Endothelial cell (in vitro differentiated cells): Measurements from ENCODE around the gene FAM219A. TPM values are rescaled to one million over a fixed set of nuclear protein-coding genes. Genes with fewer than 3 reads are reported as not detected.

Experiments
- DNase-seq: peaks from one replicate; pipeline ENCODE4 v3.0.0; 2021; ENCODE audit warnings: low spot score
- H3K27ac Mint-ChIP-seq: one replicate; pipeline ENCODE4 v1.8.0; 2021; ENCODE audit warnings: mixed read lengths, inconsistent platforms; ENCODE audit not compliant: unreplicated experiment
- H3K27me3 Mint-ChIP-seq: one replicate; pipeline ENCODE4 v1.8.0; 2021; ENCODE audit warnings: mild to moderate bottlenecking, moderate library complexity, mixed read lengths, inconsistent platforms; ENCODE audit not compliant: unreplicated experiment
- H3K36me3 Mint-ChIP-seq: one replicate; pipeline ENCODE4 v1.8.0; 2021; ENCODE audit warnings: mild to moderate bottlenecking, low read depth, mixed read lengths, inconsistent platforms; ENCODE audit not compliant: unreplicated experiment
- H3K4me1 Mint-ChIP-seq: one replicate; pipeline ENCODE4 v1.8.0; 2021; ENCODE audit warnings: mild to moderate bottlenecking, mixed read lengths, inconsistent platforms; ENCODE audit not compliant: unreplicated experiment
- H3K4me3 Mint-ChIP-seq: one replicate; pipeline ENCODE4 v1.8.0; 2021; ENCODE audit warnings: mild to moderate bottlenecking, mixed read lengths, inconsistent platforms; ENCODE audit not compliant: unreplicated experiment
- H3K9me3 Mint-ChIP-seq: one replicate; pipeline ENCODE4 v1.8.0; 2021; ENCODE audit warnings: mixed read lengths, inconsistent platforms; ENCODE audit not compliant: unreplicated experiment
- CTCF ChIP-seq: fragments of 200-600 bp; sonication (generic); IDR thresholded peaks from one replicate; pipeline ENCODE4 v1.5.0; 2021; ENCODE audit warnings: antibody characterized with exemption; ENCODE audit not compliant: unreplicated experiment
- total RNA-seq: library from RNA; stranded (reverse); fragmentation: NEBNext Ultra II Directional; extraction: Animal tissue kit (Norgen Biotek cat#: 25700); gene quantifications from one replicate; pipeline ENCODE4 v1.2.1, GENCODE V29; 2021; ENCODE audit not compliant: unreplicated experiment

Gene FAM219A
- total RNA-seq, 1 donor from 2014 or later, result 55.3 TPM

GRCh38 chr9:34412336-34412735, 46.0 kb downstream of the FAM219A start:
- H3K9me3 Mint-ChIP-seq, result no peaks in the 10 kb centered on the region
- H3K27ac Mint-ChIP-seq, result no peak overlapping the region
- no peak for TF ChIP-seq CTCF
- no peak for DNase-seq
- H3K27me3 Mint-ChIP-seq, result no peaks in the 10 kb centered on the region
- peaks cover 4% of the 10 kb centered on the region for H3K36me3 Mint-ChIP-seq
- no peaks in the 10 kb centered on the region for H3K4me1 Mint-ChIP-seq
- H3K4me3 Mint-ChIP-seq, result no peak overlapping the region

- no peak overlapping the region for H3K4me3 Mint-ChIP-seq
- H3K36me3 Mint-ChIP-seq, result peaks cover 8% of the 10 kb centered on the region
- H3K27me3 Mint-ChIP-seq, result peaks cover 3% of the 10 kb centered on the region
- H3K9me3 Mint-ChIP-seq, result no peaks in the 10 kb centered on the region
- TF ChIP-seq CTCF, result no peak
- DNase-seq, result no peak
- peaks cover 9% of the 10 kb centered on the region for H3K4me1 Mint-ChIP-seq
- H3K27ac Mint-ChIP-seq, result no peak overlapping the region
These were observed 49.2 kb downstream of the FAM219A start for GRCh38 chr9:34409154-34409553.

GRCh38 chr9:34408173-34408572, 50.2 kb downstream of the FAM219A start:
- Mint-ChIP-seq H3K27ac (no peak overlapping the region), H3K27me3 (peaks cover 3% of the 10 kb centered on the region), H3K4me3 (no peak overlapping the region), H3K9me3 (no peaks in the 10 kb centered on the region), H3K4me1 (peaks cover 9% of the 10 kb centered on the region), H3K36me3 (peaks cover 15% of the 10 kb centered on the region)
- DNase-seq, result no peak
- no peak for TF ChIP-seq CTCF

- Mint-ChIP-seq H3K9me3 (no peaks in the 10 kb centered on the region), H3K36me3 (peaks cover 31% of the 10 kb centered on the region), H3K4me1 (peaks cover 9% of the 10 kb centered on the region), H3K27ac (no peak overlapping the region), H3K27me3 (peaks cover 3% of the 10 kb centered on the region), H3K4me3 (no peak overlapping the region)
- TF ChIP-seq CTCF, result no peak
- DNase-seq, result no peak
These were observed 52.2 kb downstream of the FAM219A start for GRCh38 chr9:34406219-34406618.

- Mint-ChIP-seq H3K27ac (no peak overlapping the region), H3K9me3 (no peaks in the 10 kb centered on the region), H3K4me1 (peaks cover 9% of the 10 kb centered on the region), H3K36me3 (peaks cover 32% of the 10 kb centered on the region), H3K27me3 (peaks cover 3% of the 10 kb centered on the region), H3K4me3 (no peak overlapping the region)
- DNase-seq, result no peak
- TF ChIP-seq CTCF, result no peak
These were observed 52.7 kb downstream of the FAM219A start for GRCh38 chr9:34405719-34406118.
